ENCODE data around the gene FAM149A.

The FAM149A gene

DNA sequence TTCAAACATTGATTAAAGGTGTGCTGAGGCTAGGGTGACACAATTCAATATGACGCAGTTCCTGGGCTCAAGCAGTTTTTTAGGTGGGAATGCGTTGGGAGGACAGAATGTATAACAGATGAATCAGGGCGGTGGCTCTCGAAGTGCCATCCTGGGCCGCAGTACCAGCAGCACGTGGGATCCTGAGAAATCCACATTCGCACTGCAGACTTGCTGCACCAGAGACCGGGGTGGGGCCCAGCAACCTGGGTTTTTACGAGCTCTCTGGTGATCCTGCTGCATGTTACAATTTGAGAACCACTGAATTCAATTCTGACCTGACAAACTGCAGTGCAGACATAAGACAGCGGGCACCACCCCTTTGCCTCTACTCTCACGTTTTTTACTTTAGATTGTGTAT is 30.4 kb downstream of the FAM149A start:
- TF ChIP-seq, protein P1, sequence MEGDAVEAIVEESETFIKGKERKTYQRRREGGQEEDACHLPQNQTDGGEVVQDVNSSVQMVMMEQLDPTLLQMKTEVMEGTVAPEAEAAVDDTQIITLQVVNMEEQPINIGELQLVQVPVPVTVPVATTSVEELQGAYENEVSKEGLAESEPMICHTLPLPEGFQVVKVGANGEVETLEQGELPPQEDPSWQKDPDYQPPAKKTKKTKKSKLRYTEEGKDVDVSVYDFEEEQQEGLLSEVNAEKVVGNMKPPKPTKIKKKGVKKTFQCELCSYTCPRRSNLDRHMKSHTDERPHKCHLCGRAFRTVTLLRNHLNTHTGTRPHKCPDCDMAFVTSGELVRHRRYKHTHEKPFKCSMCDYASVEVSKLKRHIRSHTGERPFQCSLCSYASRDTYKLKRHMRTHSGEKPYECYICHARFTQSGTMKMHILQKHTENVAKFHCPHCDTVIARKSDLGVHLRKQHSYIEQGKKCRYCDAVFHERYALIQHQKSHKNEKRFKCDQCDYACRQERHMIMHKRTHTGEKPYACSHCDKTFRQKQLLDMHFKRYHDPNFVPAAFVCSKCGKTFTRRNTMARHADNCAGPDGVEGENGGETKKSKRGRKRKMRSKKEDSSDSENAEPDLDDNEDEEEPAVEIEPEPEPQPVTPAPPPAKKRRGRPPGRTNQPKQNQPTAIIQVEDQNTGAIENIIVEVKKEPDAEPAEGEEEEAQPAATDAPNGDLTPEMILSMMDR (IDR thresholded peaks at IDR 0.05; ENCODE audit: borderline replicate concordance, control extremely low read depth, extremely low read depth, insufficient read depth, missing control alignments), result no peak
- DNase-seq (ENCODE audit: low spot score), result no peak
- in situ Hi-C loops (cut with MboI; ENCODE audit: low sequenced_read_pairs, unreplicated experiment), result loop anchor here (10.0 kb wide), 1 partner anchor 70 kb away; the partner anchor contains the start of gene TLR3

DNA sequence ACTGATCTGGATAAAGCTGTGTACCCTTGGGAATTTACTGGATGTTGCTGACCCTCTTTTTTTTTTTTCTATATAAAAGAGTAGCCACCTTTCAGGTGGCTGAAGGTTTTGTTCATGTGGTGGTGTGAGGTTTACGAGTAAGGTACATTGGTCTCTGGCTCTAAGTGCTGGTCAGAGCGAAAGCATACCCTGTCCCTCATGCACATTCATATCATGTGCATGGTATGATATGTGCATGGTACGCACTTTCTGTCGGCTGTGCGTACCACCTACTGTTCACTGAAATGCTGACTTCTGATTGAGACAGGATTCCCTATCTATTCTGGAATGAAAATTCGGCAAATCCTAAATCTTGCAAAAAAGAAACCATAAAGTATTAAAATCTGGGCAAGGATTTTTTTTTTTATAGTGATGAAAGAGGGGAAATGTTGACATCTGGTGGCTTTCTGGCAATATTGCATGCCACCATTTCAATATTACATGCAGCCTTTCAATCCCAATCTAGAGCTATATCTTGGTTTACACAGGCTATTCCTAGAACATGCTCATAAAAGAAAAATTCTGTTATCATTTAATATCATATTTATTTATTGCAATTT is 32.8 kb downstream of the FAM149A start:
- in situ Hi-C loops (cut with MboI; ENCODE audit: low sequenced_read_pairs, unreplicated experiment), result loop anchor here (10.0 kb wide), 1 partner anchor 72 kb away; the partner anchor contains the start of gene TLR3
- DNase-seq (ENCODE audit: low spot score), result no peak
- TF ChIP-seq, protein P1 (IDR thresholded peaks at IDR 0.05; ENCODE audit: borderline replicate concordance, control extremely low read depth, extremely low read depth, insufficient read depth, missing control alignments), result peak; percentile 42

DNA sequence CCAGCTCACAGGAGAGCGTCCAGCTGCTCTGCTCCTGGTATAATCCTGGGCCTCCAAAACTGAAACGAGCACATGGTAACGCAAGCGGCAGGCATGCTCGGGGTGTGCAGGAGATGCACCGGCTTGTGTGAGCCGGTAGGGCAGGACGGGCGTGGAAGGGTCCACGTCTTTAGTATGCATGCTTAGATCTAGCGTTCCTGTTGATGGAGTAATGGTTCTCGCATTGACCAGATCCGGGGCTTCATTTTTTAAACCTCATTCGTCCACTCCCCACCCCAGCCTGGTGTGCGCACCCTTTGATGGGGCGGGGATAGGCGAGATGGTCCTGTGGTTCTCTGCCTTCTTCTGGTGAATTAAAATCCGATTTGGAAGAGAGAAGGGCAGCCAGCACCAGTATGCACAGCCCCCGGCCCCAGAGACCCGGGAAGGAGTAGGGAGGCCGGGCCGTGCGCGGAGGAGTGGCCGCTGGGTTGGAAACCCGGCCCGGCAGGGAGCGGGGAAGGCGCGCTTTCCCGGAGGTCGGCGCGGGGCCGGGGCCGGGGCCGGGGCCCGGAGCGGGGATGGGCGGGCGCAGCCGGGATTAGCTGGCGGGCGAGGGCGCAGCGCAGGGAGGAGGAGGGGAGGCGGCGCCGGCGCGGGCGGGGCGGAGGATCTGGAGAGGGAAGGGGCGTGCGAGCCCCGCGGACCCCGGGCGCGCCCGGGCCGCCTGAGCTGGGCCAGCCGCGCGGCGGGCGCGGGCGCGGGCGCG is 39.9 kb downstream of the FAM149A start:
- in situ Hi-C loops (cut with MboI; ENCODE audit: low sequenced_read_pairs, unreplicated experiment), result no loop called here
- TF ChIP-seq, protein P1 (IDR thresholded peaks at IDR 0.05; ENCODE audit: borderline replicate concordance, control extremely low read depth, extremely low read depth, insufficient read depth, missing control alignments), result no peak
- DNase-seq (ENCODE audit: low spot score), result no peak

DNA sequence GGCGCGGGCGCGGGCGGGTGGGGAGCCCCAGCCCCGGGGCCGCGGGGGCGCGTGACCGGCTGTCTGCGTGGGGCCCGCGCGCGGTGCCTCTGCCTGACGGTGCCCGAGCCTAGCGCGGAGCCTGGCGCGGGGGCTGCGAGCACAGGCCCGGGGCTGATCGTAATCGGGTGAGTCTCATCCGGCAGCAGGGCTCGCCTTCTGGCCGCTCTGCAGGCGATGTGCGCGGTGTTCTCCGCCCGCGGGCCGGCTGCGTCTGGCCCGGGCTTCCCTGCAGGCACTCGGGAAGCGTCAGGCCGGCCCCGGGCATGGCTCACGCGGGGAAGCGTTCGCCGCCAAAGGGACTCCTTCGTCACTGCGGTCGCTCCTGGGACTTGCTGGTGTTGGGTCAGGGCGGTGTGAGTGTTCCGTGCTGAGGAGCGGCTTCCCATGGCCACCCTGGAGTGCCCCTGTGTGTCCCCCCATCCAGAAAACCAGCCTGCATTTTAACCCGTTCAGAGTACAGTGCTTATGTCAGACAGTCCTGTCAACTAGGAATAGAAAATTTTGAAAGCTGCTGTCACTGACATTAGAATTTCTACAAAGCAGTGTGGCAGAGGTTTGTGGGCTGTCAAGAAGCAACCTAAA is 40.6 kb downstream of the FAM149A start:
- in situ Hi-C loops (cut with MboI; ENCODE audit: low sequenced_read_pairs, unreplicated experiment), result no loop called here
- TF ChIP-seq, protein P1 (IDR thresholded peaks at IDR 0.05; ENCODE audit: borderline replicate concordance, control extremely low read depth, extremely low read depth, insufficient read depth, missing control alignments), result no peak
- no peak for DNase-seq (ENCODE audit: low spot score)

DNA sequence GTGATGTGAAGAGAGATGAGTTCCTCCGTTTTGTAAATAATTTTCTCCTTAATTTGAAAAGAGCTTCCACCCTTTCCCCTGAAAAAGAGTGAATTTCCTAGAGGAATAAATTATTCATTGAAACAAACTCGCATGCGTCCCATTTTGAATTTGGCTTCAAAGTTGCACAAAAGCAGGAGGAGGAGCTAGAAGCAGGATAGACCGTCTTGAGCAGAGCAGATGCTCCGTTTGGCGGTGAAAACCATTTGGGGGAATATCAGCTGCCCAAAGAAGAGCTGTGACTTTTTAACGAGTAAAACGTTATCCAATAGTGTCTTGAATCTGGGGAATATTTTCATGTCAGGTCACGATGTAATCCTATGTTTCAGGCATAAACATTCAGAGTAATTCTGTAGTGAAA is 42.0 kb downstream of the FAM149A start:
- TF ChIP-seq, protein P1 (IDR thresholded peaks at IDR 0.05; ENCODE audit: borderline replicate concordance, control extremely low read depth, extremely low read depth, insufficient read depth, missing control alignments), result no peak
- no peak for DNase-seq (ENCODE audit: low spot score)
- in situ Hi-C loops (cut with MboI; ENCODE audit: low sequenced_read_pairs, unreplicated experiment), result no loop called here

DNA sequence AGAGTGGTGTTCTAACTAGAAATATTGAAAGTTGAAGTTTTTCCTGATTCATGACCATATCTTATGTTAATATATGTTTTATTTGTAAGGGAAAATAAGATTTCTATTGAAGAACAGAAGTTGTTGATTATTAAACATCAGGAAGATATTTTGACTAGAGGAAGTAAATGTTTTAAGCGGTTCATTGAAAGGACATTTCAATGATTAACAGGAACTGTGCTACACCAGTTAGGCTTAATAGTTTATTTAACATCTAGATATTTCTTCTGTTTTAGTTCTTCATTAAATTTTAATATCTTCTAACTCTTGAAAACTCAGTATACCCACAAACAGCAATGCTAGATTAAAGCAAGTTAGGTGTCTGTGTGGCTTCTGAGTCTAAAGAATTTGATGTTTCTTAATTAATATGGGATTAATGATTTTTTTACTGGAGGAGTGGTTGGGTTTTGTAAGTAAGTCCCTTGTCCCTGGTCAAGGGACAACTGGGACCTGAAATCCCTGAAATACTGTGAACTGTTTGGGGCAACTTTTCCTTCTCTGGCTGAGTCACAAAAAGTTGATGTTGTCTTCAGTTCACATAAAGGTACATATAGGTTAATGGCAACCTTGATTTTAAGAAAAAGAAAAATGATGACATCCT is 44.0 kb downstream of the FAM149A start:
- in situ Hi-C loops (cut with MboI; ENCODE audit: low sequenced_read_pairs, unreplicated experiment), result no loop called here
- TF ChIP-seq, protein P1 (IDR thresholded peaks at IDR 0.05; ENCODE audit: borderline replicate concordance, control extremely low read depth, extremely low read depth, insufficient read depth, missing control alignments), result no peak
- no peak for DNase-seq (ENCODE audit: low spot score)
